H9 (cell line): ENCODE results near the gene GADD45GIP1. TPM values are rescaled to one million over a fixed set of nuclear protein-coding genes. Genes with fewer than 3 reads are reported as not detected.

Source experiments
- DNase-seq: peaks from one replicate; pipeline ENCODE4 v3.0.0-alpha.2; 2017
- H2AFZ ChIP-seq: one replicate; pipeline ENCODE4 v1.6.1; 2013; ENCODE audit warnings: mild to moderate bottlenecking, low read length, control low read depth, moderate library complexity
- H2AK5ac ChIP-seq: 2 replicates; pipeline ENCODE4 v1.6.1; 2013; ENCODE audit warnings: low read length, control low read depth, mixed read lengths; ENCODE audit not compliant: insufficient read length
- H2BK120ac ChIP-seq: one replicate; pipeline ENCODE4 v1.6.1; 2013; ENCODE audit warnings: low read depth, mild to moderate bottlenecking, low read length, control low read depth, inconsistent platforms; ENCODE audit not compliant: poor library complexity, severe bottlenecking
- H2BK12ac ChIP-seq: 2 replicates; pipeline ENCODE4 v1.6.1; 2013; ENCODE audit warnings: low read length, control low read depth, mixed read lengths, low read depth; ENCODE audit not compliant: insufficient read length
- H2BK15ac ChIP-seq: 2 replicates; pipeline ENCODE4 v1.6.1; 2013; ENCODE audit warnings: low read depth, low read length, control low read depth
- H2BK20ac ChIP-seq: one replicate; pipeline ENCODE4 v1.6.1; 2013; ENCODE audit warnings: low read depth, mild to moderate bottlenecking, low read length, control low read depth, inconsistent platforms; ENCODE audit not compliant: poor library complexity, severe bottlenecking
- H2BK5ac ChIP-seq: 2 replicates; pipeline ENCODE4 v1.6.1; 2013; ENCODE audit warnings: low read length, control low read depth, mixed read lengths; ENCODE audit not compliant: insufficient read length
- H3K14ac ChIP-seq: 2 replicates; pipeline ENCODE4 v1.6.1; 2013; ENCODE audit warnings: low read length, control low read depth; ENCODE audit not compliant: insufficient read depth
- H3K18ac ChIP-seq: 2 replicates; pipeline ENCODE4 v1.6.1; 2013; ENCODE audit warnings: low read depth, mild to moderate bottlenecking, mixed read lengths, low read length, control low read depth; ENCODE audit not compliant: insufficient read length
- H3K23ac ChIP-seq: 2 replicates; pipeline ENCODE4 v1.6.1; 2013; ENCODE audit warnings: low read length, control low read depth, mixed read lengths, low read depth; ENCODE audit not compliant: insufficient read length
- H3K23me2 ChIP-seq: 2 replicates; pipeline ENCODE4 v1.6.1; 2013; ENCODE audit warnings: low read depth, mild to moderate bottlenecking, mixed read lengths, low read length, control low read depth; ENCODE audit not compliant: insufficient read length, poor library complexity, severe bottlenecking
- H3K27ac ChIP-seq: 2 replicates; pipeline ENCODE4 v1.5.1; 2013; ENCODE audit warnings: low read length, control low read depth, mixed read lengths, low read depth; ENCODE audit not compliant: insufficient read length
- H3K27me3 ChIP-seq: 2 replicates; pipeline ENCODE4 v1.6.1; 2013; ENCODE audit warnings: low read length, control low read depth, inconsistent platforms; ENCODE audit not compliant: insufficient read depth
- H3K4ac ChIP-seq: 2 replicates; pipeline ENCODE4 v1.6.1; 2013; ENCODE audit warnings: low read depth, mild to moderate bottlenecking, control low read depth, inconsistent platforms, low read length, moderate library complexity
- H3K4me1 ChIP-seq: 2 replicates; pipeline ENCODE4 v1.6.1; 2013; ENCODE audit warnings: low read length, control low read depth, inconsistent platforms; ENCODE audit not compliant: insufficient read depth
- H3K4me2 ChIP-seq: 2 replicates; pipeline ENCODE4 v1.6.1; 2013; ENCODE audit warnings: low read length, control low read depth, mixed read lengths; ENCODE audit not compliant: insufficient read length, insufficient read depth
- H3K56ac ChIP-seq: 2 replicates; pipeline ENCODE4 v1.6.1; 2013; ENCODE audit warnings: low read depth, mild to moderate bottlenecking, mixed read lengths, low read length, control low read depth; ENCODE audit not compliant: insufficient read length
- H3K79me1 ChIP-seq: 2 replicates; pipeline ENCODE4 v1.6.1; 2013; ENCODE audit warnings: low read depth, mild to moderate bottlenecking, moderate library complexity, low read length, control low read depth, inconsistent platforms; ENCODE audit not compliant: insufficient read depth, poor library complexity, severe bottlenecking
- H3K79me2 ChIP-seq: 2 replicates; pipeline ENCODE4 v1.6.1; 2013; ENCODE audit warnings: low read length, control low read depth, inconsistent platforms; ENCODE audit not compliant: insufficient read depth
- H3K9ac ChIP-seq: 2 replicates; pipeline ENCODE4 v1.6.1; 2013; ENCODE audit warnings: low read length, control low read depth, mixed read lengths; ENCODE audit not compliant: insufficient read length; ENCODE audit errors: extremely low read depth
- H3K9me3 ChIP-seq: one replicate; pipeline ENCODE4 v1.6.1; 2013; ENCODE audit warnings: low read depth, low read length, inconsistent platforms; ENCODE audit not compliant: control insufficient read depth
- H3T11ph ChIP-seq: one replicate; pipeline ENCODE4 v1.6.1; 2013; ENCODE audit warnings: mild to moderate bottlenecking, low read length, control low read depth, inconsistent platforms
- H4K20me1 ChIP-seq: one replicate; pipeline ENCODE4 v1.6.1; 2013; ENCODE audit not compliant: control insufficient read depth, insufficient read length, insufficient read depth
- H4K5ac ChIP-seq: 2 replicates; pipeline ENCODE4 v1.6.1; 2013; ENCODE audit warnings: low read depth, mild to moderate bottlenecking, mixed read lengths, low read length, control low read depth; ENCODE audit not compliant: insufficient read length
- H4K8ac ChIP-seq: replicated peaks from 2 replicates; pipeline ENCODE4 v1.6.1; 2013; ENCODE audit warnings: low read length, control low read depth, mixed read lengths, low read depth; ENCODE audit not compliant: insufficient read length
- H4K91ac ChIP-seq: 2 replicates; pipeline ENCODE4 v1.6.1; 2013; ENCODE audit warnings: low read depth, mild to moderate bottlenecking, moderate library complexity, mixed read lengths, low read length, control low read depth; ENCODE audit not compliant: insufficient read length
- H3K27ac Mint-ChIP-seq, 3 experiments: 2 replicates in 2 of 3; 3 replicates in 1 of 3; pipeline ENCODE4 v1.8.0; 2020 to 2021; ENCODE audit warnings: mixed read lengths in 3 of 3, mild to moderate bottlenecking in 1 of 3, moderate library complexity in 1 of 3
- H3K27me3 Mint-ChIP-seq: 2 replicates; pipeline ENCODE4 v1.8.0; 2021; ENCODE audit warnings: low read depth, mild to moderate bottlenecking, moderate library complexity, mixed read lengths
- H3K36me3 Mint-ChIP-seq, 3 experiments: 2 replicates in 2 of 3; 3 replicates in 1 of 3; pipeline ENCODE4 v1.8.0; 2020 to 2021; ENCODE audit warnings: low read depth in 3 of 3, mixed read lengths in 3 of 3; ENCODE audit not compliant: insufficient read depth in 1 of 3
- H3K4me1 Mint-ChIP-seq, 2 experiments: 2 replicates each; pipeline ENCODE4 v1.8.0; 2020; ENCODE audit warnings: mixed read lengths in 2 of 2
- H3K4me3 Mint-ChIP-seq, 2 experiments: 2 replicates in 1 of 2; 3 replicates in 1 of 2; pipeline ENCODE4 v1.8.0; 2020 to 2021; ENCODE audit warnings: mild to moderate bottlenecking in 2 of 2, mixed read lengths in 2 of 2, moderate library complexity in 1 of 2
- H3K9me3 Mint-ChIP-seq, 2 experiments: 2 replicates in 1 of 2; 3 replicates in 1 of 2; pipeline ENCODE4 v1.8.0; 2020; ENCODE audit warnings: mild to moderate bottlenecking in 2 of 2, mixed read lengths in 2 of 2, moderate library complexity in 1 of 2
- CTCF ChIP-seq: fragments of 200-600 bp; sonication (generic); conservative IDR thresholded peaks from 3 replicates; pipeline ENCODE4 v1.8.0; 2021; ENCODE audit warnings: antibody characterized with exemption, mild to moderate bottlenecking
- WGBS: extraction: QIAGEN DNeasy Blood & Tissue Kit; methylation state at CpG from one replicate; pipeline ENCODE4 v1.1.7; 2013; ENCODE audit warnings: missing lambda C conversion rate, low lambda C conversion rate, mixed read lengths; ENCODE audit not compliant: insufficient read length; ENCODE audit errors: extremely low coverage; 5-methylcytosine and 5-hydroxymethylcytosine counted together
- total RNA-seq: library from RNA; stranded (reverse); gene quantifications from 2 replicates; pipeline ENCODE4 v1.2.1, GENCODE V29; 2021

GADD45GIP1 gene
- total RNA-seq, 1 experiment from 2014 or later: 44.5 TPM

DNA sequence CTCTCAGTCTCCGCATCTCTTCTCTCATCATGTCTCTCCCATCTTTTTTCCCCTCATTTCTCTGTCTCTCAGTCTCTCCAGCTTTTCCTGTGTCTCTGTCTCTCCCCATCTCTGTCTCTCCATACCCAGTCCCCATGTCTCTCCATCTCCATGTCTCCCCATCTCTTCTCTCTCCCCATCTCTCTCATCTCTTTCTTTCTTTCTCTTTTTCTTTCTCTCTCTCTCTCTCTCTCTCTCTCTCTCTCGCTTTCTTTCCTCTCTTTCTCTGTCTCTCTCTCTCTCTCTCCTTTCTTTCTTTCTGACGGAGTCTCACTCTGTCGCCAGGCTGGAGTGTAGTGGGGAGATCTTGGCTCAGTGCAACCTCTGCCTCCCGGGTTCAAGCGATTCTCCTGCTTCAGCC, 25.6 kb upstream of the GADD45GIP1 start:
- no peak overlapping the region for H3K4me2 ChIP-seq
- H3K9ac ChIP-seq: no peak overlapping the region
- Mint-ChIP-seq H3K27ac (no peak overlapping the region), H3K4me3 (no peak overlapping the region), H3K27me3 (peaks cover 16% of the 10 kb centered on the region), H3K9me3 (no peaks in the 10 kb centered on the region; a peak in 1 of 5 replicates), H3K4me1 (peaks cover 6 to 9% of the 10 kb centered on the region in 2 experiments), H3K36me3 (no peaks in the 10 kb centered on the region)
- no peak overlapping the region for H3T11ph ChIP-seq
- no peak overlapping the region for H4K5ac ChIP-seq
- H2BK120ac ChIP-seq: no peak overlapping the region
- no peaks in the 10 kb centered on the region for H3K79me1 ChIP-seq
- no peaks in the 10 kb centered on the region for H4K20me1 ChIP-seq
- no peak for TF ChIP-seq CTCF
- H3K4me1 ChIP-seq: no peaks in the 10 kb centered on the region
- no peak overlapping the region for H4K8ac ChIP-seq
- no peak overlapping the region for H2BK12ac ChIP-seq
- H4K91ac ChIP-seq: no peak overlapping the region
- no peaks in the 10 kb centered on the region for H3K9me3 ChIP-seq
- no peaks in the 10 kb centered on the region; the same call in 1 of the 2 replicates for H3K27me3 ChIP-seq
- no peak overlapping the region for H2BK15ac ChIP-seq
- no peaks in the 10 kb centered on the region for H3K79me2 ChIP-seq
- H3K23me2 ChIP-seq: no peaks in the 10 kb centered on the region
- no peak overlapping the region for H3K4ac ChIP-seq
- H3K27ac ChIP-seq: no peak overlapping the region
- no peak for DNase-seq
- no peak overlapping the region for H3K18ac ChIP-seq
- H3K23ac ChIP-seq: no peak overlapping the region
- no peak overlapping the region for H3K14ac ChIP-seq
- no peak overlapping the region for H3K56ac ChIP-seq
- no peak overlapping the region for H2BK20ac ChIP-seq
- H2AFZ ChIP-seq: no peak overlapping the region
- H2AK5ac ChIP-seq: no peak overlapping the region
- H2BK5ac ChIP-seq: no peak overlapping the region
- no CpG with 5 or more reads among the region's 6 CpGs for WGBS
